EH (cell line): ENCODE results near the gene PFKFB4.
A peak's percentile ranks its signal among the peaks of the same experiment; 100 is the strongest.
"Not testable (repeated sequence)": the region's sequence is repeated elsewhere in the genome, so short reads cannot be mapped to it uniquely, and the experiment has no call there.

ENCODE experiments used
- DNase-seq: peaks from one replicate; pipeline ENCODE4 v3.0.0-alpha.2; 2015; ENCODE audit warnings: low read depth

Gene PFKFB4

GRCh38 chr3:48530701-48531100 lies 25.9 kb downstream of the PFKFB4 start:
- not testable (repeated sequence) for DNase-seq

DNA sequence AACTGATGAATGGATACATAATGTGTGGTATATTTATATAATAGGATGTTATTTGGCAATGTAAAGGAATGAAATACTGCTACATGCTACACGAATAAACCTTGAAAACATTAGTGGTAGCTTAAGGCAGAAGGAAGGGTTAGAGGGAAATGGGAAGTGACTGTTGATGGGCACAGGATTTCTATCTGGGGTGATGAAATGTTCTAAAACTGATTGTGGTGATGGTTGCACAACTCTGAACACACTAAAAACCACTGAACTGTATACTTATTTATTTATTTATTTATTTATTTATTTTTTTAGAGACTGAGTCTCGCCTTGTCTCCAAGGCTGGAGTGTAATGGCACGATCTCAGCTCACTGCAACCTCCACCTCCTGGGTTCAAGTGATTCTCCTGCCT lies 27.8 kb downstream of the PFKFB4 start:
- no peak for DNase-seq

- no peak for DNase-seq
Measured at GRCh38 chr3:48528048-48528447, 28.6 kb downstream of the PFKFB4 start.

DNA sequence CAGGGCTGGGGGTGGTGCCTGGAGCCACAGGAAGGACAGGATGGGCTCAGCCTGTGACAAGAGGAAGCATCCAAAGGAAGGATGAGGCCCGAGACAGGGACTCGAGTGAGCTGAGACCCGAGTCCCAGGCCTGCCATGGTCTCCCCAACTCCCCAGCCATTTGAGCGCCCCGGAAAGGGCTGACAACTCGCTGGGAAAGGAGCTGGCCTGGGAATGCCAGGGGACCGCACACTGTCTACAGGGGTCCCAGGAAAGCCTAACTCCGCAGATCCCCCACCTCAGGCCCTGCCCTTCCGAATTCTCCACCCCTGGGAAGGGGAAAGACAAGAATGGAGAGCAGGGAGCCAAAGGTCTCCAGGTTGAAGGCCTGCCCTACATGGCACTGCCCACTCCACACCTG lies 31.6 kb downstream of the PFKFB4 start:
- no peak for DNase-seq

DNA sequence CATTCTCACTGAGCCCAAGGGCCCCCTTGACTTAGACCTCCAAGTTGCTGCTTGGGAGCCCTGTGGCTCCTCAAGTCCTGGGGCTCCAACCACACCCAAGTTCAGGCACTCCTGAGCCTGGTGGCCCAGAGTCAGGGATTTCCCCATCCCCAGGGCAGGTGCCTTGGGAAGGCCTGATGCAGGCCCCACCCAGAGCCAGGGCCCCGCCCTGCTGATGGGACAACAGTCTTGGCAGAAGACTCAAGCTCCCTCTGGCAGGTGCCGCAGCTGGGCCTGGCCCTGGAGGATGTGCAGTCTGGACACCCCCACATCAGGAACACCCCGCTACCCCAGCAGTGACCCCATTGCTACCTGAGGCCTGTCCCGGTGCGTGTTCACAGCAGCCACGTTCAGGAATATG lies 35.0 kb downstream of the PFKFB4 start:
- DNase-seq: no peak

DNA sequence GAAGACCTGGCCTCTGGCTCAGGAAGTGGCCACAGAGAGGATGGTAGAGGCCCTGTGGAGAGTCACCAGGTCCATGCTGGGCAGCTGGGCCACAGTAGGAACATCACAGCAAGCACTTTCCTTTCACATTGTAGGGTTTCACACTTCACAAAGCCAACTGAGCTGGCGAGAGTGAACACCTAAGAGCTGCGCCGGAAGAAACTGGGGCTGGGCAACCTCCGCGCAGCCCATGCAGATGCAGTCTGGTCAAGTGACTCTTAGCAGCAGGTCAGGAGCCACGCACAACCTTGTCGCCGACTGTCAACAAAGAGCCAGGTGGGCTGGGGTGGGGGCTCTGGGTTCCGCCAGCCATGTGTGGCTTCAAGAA lies 37.3 kb downstream of the PFKFB4 start:
- DNase-seq: no peak

GRCh38 chr3:48518638-48519276 lies 37.8 kb downstream of the PFKFB4 start:
- DNase-seq: no peak

GRCh38 chr3:48518069-48518468 lies 38.5 kb downstream of the PFKFB4 start:
- DNase-seq: no peak

DNA sequence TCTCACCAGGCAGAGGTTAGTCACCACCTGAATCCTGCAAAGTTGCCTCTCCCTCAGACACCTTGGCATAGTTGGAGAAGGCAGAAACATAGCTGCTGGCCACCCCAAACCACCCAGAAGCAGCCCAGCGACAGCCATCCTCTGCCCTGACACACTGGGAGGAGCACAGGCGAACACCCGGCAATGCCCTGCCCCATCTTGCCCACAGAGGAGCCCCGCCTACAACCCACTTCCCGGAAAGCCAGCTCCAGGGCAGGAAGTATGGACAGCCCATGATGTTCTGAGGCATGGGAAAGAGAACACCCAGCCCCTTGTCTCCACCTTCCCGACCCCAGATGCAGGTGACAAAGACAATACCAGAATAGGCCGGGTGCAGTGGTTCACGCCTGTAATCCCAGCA lies 40.0 kb downstream of the PFKFB4 start:
- DNase-seq: no peak

GRCh38 chr3:48514431-48515227 lies 42.0 kb downstream of the PFKFB4 start:
- no peak for DNase-seq

DNA sequence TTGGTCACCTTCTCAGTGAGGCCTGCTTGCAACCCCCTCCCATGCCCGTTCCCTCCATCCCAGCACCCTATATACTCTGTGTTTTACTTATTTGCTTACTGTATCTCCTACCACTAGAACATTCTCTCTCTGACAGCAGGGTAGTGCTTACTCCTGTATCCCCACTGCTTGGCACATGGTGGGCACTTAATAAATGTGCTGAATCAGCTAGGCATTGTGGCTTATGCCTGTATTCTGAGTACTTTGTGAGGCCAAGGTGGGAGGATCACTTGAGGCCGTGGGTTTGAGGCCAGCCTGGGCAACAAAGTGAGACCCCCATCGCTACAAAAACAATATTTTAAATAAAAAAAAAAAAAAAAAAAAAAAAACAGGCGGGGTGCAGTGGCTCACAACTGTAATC lies 45.1 kb downstream of the PFKFB4 start:
- DNase-seq: no peak

GRCh38 chr3:48507256-48508061 lies 49.1 kb downstream of the PFKFB4 start:
- peak; percentile 72 for DNase-seq

- DNase-seq: no peak
Measured at GRCh38 chr3:48505968-48506504, 50.6 kb downstream of the PFKFB4 start.

DNA sequence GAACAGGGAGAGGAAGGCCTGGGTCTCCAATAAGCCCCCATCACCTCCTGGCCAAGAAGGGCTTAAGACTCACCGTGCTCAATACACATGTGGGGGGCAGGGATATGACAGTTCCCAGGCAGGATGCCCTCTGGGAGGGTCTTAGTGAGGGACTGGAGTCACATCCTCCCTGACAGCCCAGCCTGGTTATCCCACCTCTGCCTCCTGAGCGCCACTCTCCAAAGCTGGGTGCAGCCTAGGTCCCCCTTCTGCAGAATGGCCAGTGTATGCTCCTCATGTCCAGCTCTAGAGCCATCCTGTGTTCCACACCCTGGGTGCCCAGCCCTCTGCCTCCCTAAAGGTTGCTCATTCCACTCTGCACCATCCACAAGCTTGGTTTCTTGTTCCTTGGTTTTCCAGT lies 51.5 kb downstream of the PFKFB4 start:
- DNase-seq: no peak

DNA sequence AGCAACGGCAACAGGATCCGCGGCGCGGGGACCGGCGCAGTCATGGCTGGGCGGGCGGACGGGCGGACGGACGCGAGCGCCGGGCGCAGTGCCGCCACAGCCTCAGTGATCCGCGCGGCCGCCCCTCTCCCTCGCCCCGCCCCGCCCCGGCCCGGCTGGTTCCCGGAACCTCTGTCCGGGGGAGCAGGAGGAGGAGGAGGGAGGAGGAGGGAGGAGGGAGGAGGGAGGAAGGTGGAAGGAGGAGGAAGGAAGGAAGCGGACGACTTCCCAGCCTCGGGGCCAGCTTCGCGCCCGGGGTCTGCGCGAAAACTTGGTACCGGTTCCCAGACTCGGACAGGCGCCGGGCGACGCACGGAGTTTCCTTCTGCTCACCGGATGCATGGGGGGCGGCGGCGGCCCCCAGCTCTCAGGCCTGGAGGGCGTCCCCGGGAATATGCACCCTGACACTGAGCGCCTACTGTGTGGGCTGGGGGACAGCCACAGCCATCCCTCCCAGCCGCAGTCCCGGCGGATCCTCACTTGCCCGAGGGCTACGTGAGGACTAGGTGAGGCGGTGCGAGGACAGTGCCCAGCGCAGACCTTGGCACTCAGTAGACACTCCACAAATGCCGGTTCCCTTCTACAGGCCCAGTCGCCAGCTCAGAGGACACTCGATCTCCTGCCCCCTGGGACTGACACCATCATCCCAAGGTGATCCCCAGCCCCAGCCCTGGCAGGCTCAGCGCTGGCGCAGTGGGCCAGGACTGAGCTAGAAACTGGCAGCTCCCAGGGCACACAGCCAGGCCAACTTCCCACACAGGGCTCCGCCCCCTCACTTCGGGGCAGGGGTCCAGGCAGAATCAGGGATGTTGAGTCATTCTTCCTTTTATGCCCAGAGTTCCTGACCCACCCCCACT lies 52.3 kb downstream of the PFKFB4 start, which contains the start of gene SHISA5:
Gene SHISA5 (minus strand): TSS at position 124 of the 896 bp plus-strand sequence. CDS start 80 bp downstream, at position 44.
- DNase-seq: peak; percentile 80

GRCh38 chr3:48503401-48504050 lies 53.1 kb downstream of the PFKFB4 start:
- peak; percentile 59 for DNase-seq

DNA sequence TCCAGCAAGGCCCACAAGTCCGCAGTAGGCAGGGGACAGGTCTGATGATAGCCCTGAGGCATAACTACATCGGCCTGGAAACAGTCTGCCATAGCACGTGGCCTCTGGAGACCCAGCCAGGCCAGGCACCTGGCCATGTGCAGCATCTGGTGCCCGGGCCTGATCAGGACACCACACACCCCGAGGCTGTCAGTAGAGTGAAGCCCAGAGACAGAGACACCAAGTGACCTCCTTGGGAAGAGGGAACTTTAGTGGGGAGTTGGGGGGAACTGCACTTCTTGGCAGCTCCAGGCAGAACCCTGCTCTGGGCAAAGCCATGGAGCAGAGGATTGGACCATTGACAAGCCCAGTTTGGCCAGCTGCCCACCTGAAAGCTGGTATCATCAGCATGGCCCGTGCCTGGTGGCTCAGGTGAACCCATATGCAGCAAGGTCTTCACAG lies 53.9 kb downstream of the PFKFB4 start:
- peak; percentile 7 for DNase-seq

- no peak for DNase-seq
Measured at GRCh38 chr3:48502121-48502520, 54.5 kb downstream of the PFKFB4 start.

- DNase-seq: no peak
Measured at GRCh38 chr3:48501196-48501595, 55.4 kb downstream of the PFKFB4 start.

DNA sequence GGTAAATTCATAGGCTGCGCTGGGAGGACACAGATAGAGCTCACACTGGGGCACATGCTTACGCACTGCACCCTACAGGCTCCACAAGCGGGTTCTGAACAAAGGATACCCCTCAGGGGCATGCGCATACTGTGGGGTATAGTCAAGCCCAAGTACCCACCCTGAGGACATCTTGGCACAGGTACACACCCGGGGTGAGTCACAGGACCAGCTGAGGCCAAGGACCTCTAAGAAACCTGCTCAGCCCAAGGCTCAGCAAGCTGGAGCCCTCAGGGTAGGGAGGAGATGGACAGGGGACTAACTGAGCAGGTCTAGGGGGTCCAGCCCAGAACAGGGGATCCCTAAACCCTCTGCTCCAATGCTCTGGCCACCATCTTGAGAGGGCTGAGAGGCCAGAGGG lies 55.9 kb downstream of the PFKFB4 start:
- no peak for DNase-seq

- DNase-seq: no peak
Measured at GRCh38 chr3:48493203-48493501, 63.5 kb downstream of the PFKFB4 start.
